ENCODE measurements around the gene SART3.

Gene SART3

DNA sequence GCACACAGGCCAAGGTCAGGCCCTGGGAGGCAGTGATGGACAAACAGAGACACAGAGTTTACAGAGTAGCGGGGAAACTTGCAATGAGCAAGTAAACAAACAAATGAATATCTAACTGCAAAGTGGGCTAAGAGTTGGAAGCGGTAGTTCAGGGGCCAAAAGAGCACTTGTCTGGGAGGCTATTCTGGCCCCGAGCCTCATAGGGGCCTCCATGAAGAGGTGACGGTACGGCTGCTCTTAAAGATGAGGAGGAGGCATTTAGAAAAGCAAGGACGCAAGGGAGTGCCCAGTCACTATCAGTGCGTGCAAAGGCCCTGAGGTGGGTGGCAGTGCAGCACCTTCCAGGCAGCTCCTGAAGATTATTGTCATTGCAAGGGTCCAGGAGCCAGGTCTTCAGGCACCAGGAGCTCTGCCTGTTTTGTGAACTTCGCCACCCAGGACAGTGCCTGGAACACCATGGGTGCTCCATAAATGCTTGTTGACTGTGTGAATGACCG lies 41.3 kb upstream of the SART3 start:
- TF ChIP-seq CTCF (IDR thresholded peaks at IDR 0.05; ENCODE audit: insufficient read depth, low read depth, low read length, missing control alignments) = no peak
- H3K4me3 ChIP-seq (ENCODE audit: low read length) = no peak overlapping the region
- DNase-seq (ENCODE audit: low read depth) = no peak

- TF ChIP-seq CTCF (IDR thresholded peaks at IDR 0.05; ENCODE audit: insufficient read depth, low read depth, low read length, missing control alignments) = no peak
- no peak overlapping the region for H3K4me3 ChIP-seq (ENCODE audit: low read length)
- no peak for DNase-seq (ENCODE audit: low read depth)
Observed at GRCh38 chr12:108600702-108601007, 39.7 kb upstream of the SART3 start.

DNA sequence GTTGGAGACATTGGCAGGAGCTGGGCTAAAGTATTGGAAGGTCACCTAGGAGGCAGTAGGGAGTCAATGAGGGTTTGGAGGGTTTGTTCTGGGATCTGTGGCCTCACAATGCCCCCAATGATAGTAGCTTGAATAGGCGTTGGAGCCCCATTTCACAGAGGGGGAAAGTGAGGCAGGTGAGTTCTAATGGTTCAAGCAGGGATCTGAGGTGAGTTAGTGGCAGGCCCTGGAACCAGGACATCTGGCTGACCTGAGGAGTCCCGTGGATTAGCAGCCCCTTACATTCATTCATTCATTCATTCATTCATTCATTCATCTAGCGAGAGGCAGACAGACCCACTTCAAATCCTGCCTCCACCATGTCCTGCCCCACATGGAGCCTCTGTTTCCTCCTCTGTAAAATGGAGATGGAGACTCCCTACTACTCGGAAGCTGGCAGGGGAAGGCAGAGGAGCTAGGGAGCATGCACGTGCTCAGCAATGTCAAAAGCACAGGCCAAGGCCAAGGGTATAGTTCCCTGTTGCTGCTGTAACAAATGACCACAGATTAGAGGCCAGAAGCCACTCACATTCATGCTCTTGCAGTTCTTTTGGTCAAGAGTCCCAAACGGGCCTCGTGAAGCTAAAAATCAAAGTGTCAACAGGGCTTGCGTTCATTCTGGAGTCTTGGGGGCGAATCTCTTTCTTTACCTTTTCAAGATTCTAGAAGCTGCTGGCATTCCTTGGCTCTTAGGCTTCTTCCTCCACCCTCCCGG lies 39.2 kb upstream of the SART3 start:
- TF ChIP-seq CTCF (IDR thresholded peaks at IDR 0.05; ENCODE audit: insufficient read depth, low read depth, low read length, missing control alignments) = no peak
- DNase-seq (ENCODE audit: low read depth) = no peak
- H3K4me3 ChIP-seq (ENCODE audit: low read length) = no peak overlapping the region

GRCh38 chr12:108599541-108599940 lies 38.6 kb upstream of the SART3 start:
- DNase-seq (ENCODE audit: low read depth) = no peak
- no peak overlapping the region for H3K4me3 ChIP-seq (ENCODE audit: low read length)
- no peak for TF ChIP-seq CTCF (IDR thresholded peaks at IDR 0.05; ENCODE audit: insufficient read depth, low read depth, low read length, missing control alignments)

DNA sequence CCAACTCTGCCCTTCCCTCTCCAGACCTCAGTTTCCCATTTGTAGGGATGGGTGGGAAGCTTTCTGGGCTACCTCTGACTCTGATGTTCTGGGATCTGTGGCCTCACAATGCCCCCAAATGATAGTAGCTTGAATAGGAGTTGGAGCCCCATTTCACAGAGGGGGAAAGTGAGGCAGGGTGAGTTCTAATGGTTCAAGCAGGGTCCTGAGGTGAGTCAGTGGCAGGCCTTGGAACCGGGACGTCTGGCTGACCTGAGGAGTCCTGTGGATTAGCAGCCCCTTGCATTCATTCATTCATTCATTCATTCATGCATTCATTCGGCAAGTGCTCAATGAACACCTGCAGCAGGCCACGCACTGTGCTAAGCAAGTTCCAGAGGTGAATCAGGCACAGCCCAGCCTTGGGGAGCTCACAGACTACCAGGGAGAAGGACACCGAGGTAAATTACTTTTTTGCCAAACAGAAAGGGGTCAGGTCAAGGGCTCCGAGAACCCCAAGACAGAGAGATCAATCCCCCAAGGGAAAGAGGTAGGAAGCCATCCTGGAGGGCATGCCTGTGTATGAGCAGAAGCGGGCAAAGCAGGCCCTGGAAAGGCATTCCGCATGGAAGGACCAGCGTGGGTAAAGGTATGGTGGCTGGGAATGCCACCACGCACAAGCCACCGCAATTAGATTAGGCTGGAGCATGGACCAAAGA lies 37.7 kb upstream of the SART3 start:
- no peak for TF ChIP-seq CTCF (IDR thresholded peaks at IDR 0.05; ENCODE audit: insufficient read depth, low read depth, low read length, missing control alignments)
- no peak for DNase-seq (ENCODE audit: low read depth)

GRCh38 chr12:108597559-108598471 lies 36.8 kb upstream of the SART3 start, which contains the start of gene TMEM119:
TSS of gene TMEM119 (minus strand) at chr12:108598084. CDS start at chr12:108592383, 5,701 bp downstream.
- H3K4me3 ChIP-seq (ENCODE audit: low read length) = no peak within 1 kb of the TSS
- no peak for DNase-seq (ENCODE audit: low read depth)
- TF ChIP-seq CTCF (IDR thresholded peaks at IDR 0.05; ENCODE audit: insufficient read depth, low read depth, low read length, missing control alignments) = no peak

More for the DNA sequence above, 37.7 kb upstream of the SART3 start:
- H3K4me3 ChIP-seq (ENCODE audit: low read length) = no peak overlapping the region

All from epithelial cell of esophagus (primary cell).